ENCODE measurements around the gene UNC13A. TPM values are rescaled to one million over a fixed set of nuclear protein-coding genes. Genes with fewer than 3 reads are reported as not detected.

The UNC13A gene
- total RNA-seq, 3 donors from 2014 or later: under 0.01 to 0.15 TPM; not detected in 1

DNA sequence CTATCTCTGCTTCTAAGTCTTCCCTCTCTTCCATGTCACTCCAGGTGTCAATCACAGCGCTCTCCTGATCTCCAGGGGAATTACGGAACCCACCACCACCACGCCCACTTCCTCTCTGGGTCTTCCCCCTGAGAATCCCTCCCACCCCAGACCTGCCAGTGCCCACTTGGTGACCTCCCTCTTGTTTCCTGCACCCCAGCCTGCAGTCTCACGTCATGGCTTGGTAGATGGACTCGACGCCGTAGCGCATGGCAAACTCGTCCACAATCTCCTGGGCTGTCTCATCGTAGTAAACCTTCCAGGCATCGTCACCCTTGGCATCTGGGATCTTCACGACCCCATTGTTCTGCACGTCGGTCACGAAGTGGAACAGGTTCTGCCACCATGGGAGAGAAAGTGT lies 47.0 kb downstream of the UNC13A start:
- intact Hi-C loops (cut with DNase I; ENCODE audit: low total_unique reads): no loop called here
- TF ChIP-seq, protein P1, sequence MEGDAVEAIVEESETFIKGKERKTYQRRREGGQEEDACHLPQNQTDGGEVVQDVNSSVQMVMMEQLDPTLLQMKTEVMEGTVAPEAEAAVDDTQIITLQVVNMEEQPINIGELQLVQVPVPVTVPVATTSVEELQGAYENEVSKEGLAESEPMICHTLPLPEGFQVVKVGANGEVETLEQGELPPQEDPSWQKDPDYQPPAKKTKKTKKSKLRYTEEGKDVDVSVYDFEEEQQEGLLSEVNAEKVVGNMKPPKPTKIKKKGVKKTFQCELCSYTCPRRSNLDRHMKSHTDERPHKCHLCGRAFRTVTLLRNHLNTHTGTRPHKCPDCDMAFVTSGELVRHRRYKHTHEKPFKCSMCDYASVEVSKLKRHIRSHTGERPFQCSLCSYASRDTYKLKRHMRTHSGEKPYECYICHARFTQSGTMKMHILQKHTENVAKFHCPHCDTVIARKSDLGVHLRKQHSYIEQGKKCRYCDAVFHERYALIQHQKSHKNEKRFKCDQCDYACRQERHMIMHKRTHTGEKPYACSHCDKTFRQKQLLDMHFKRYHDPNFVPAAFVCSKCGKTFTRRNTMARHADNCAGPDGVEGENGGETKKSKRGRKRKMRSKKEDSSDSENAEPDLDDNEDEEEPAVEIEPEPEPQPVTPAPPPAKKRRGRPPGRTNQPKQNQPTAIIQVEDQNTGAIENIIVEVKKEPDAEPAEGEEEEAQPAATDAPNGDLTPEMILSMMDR (IDR thresholded peaks at IDR 0.05): no peak
- no peak for TF ChIP-seq POLR2A (IDR thresholded peaks at IDR 0.05)
- no peak for TF ChIP-seq POLR2AphosphoS5 (IDR thresholded peaks at IDR 0.05)
- DNase-seq (ENCODE audit: low spot score in 2 of 2): no peak

DNA sequence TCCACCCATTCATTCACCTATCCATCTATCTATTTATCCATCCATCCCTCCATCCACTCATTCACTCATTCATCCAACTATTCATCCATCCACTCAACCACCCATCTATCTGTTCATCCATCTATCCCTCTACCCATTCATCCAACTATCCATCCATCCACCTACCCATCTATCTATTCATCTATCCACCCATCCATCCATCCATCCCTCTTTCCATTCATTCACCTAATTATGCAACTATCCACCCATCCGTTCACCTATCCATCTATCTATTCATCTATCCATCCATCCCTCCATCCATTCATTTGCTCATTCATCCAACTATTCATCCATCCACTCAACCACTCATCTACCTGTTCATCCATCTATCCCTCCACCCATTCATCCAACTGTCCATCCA lies 54.5 kb downstream of the UNC13A start:
- TF ChIP-seq POLR2AphosphoS5 (IDR thresholded peaks at IDR 0.05) (no peak), POLR2A (IDR thresholded peaks at IDR 0.05) (no peak)
- TF ChIP-seq, protein P1 (IDR thresholded peaks at IDR 0.05): no peak
- no peak overlapping the region for H3K27ac ChIP-seq
- H3K36me3 ChIP-seq: no peaks in the 10 kb centered on the region
- H3K4me3 ChIP-seq: no peak overlapping the region
- no peaks in the 10 kb centered on the region for H3K9me3 ChIP-seq
- intact Hi-C loops (cut with DNase I; ENCODE audit: low total_unique reads): no loop called here
- no peaks in the 10 kb centered on the region for H3K27me3 ChIP-seq
- no peak for DNase-seq (ENCODE audit: low spot score in 2 of 2)
- H3K4me1 ChIP-seq: no peaks in the 10 kb centered on the region

More for the DNA sequence above, 47.0 kb downstream of the UNC13A start:
- Histone ChIP-seq H3K36me3 (no peaks in the 10 kb centered on the region), H3K27me3 (peaks cover 0 to 26% of the 10 kb centered on the region in 2 donors), H3K4me3 (no peak overlapping the region), H3K27ac (no peak overlapping the region), H3K4me1 (no peaks in the 10 kb centered on the region), H3K9me3 (no peaks in the 10 kb centered on the region)

DNA sequence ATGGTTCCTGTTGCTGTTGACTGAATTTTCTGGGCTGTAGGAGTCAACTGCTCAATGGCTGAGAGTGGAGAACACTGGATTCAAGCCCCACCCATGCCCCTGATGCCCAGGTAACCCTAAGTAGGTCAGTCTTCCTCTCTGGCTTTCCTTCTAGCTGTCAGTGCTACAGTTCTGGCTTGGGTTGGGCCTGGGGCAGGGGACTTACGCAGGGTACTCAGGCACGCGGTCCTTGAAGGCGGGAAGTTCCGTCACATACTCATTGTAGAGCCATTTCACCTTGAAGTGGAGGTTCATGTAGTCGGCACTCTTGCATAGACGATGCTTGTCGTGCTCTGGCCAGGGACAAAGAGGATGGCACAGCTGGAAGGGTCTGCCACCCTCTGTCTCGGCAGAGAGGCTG lies 55.6 kb downstream of the UNC13A start:
- Histone ChIP-seq H3K27ac (no peak overlapping the region), H3K4me1 (no peaks in the 10 kb centered on the region), H3K9me3 (no peaks in the 10 kb centered on the region), H3K4me3 (no peak overlapping the region), H3K27me3 (no peaks in the 10 kb centered on the region), H3K36me3 (no peaks in the 10 kb centered on the region)
- DNase-seq (ENCODE audit: low spot score in 2 of 2): no peak
- TF ChIP-seq POLR2AphosphoS5 (IDR thresholded peaks at IDR 0.05) (no peak), POLR2A (IDR thresholded peaks at IDR 0.05) (no peak)
- intact Hi-C loops (cut with DNase I; ENCODE audit: low total_unique reads): no loop called here

DNA sequence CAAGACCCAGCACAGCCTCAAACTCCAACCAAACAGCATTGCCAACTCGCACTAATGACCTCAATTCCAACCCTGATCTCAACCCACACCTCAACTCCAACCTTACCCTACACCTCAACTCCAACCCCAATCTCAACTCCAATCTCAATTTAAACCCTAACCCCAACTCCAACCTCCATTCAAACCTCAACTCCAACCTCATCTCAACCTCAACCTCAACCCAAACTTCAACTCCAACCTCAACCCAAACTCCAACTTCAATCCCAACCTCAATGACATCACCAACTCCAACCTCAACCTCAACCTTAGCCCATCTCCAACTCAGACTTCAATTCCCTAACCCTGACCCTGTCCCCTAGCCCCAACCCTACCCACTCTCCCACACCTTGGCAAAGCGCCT lies 58.4 kb downstream of the UNC13A start:
- H3K4me3 ChIP-seq: no peak overlapping the region
- no peak for DNase-seq (ENCODE audit: low spot score in 2 of 2)
- H3K4me1 ChIP-seq: no peaks in the 10 kb centered on the region
- H3K36me3 ChIP-seq: no peaks in the 10 kb centered on the region
- no peak overlapping the region for H3K27ac ChIP-seq
- no peaks in the 10 kb centered on the region for H3K9me3 ChIP-seq
- no peaks in the 10 kb centered on the region for H3K27me3 ChIP-seq
- TF ChIP-seq POLR2AphosphoS5 (IDR thresholded peaks at IDR 0.05): no peak
- TF ChIP-seq, protein P1 (IDR thresholded peaks at IDR 0.05): no peak
- no peak for TF ChIP-seq POLR2A (IDR thresholded peaks at IDR 0.05)
- intact Hi-C loops (cut with DNase I; ENCODE audit: low total_unique reads): no loop called here

DNA sequence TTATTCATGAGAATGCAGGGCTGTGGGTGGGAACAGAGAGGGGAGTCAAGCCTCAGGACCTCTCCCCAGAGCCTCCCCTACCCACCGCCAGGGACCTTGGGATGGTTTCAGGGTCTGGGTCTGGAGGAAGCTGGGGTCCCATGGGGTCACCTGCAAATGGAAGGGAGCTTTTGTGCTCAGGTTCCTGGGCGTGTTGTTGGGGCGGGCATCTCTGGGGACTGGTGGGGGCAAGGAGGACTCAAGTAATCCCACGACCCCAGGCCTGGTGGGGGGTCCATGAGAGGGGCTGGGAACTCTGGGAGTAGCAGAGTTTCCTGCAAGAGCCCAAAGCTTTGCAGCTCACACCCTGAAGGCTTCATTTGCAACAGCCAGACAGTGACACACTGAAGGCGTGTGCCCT lies 60.2 kb downstream of the UNC13A start:
- H3K4me1 ChIP-seq: no peaks in the 10 kb centered on the region
- intact Hi-C loops (cut with DNase I; ENCODE audit: low total_unique reads): no loop called here
- H3K27me3 ChIP-seq: no peaks in the 10 kb centered on the region
- no peak for DNase-seq (ENCODE audit: low spot score in 2 of 2)
- H3K9me3 ChIP-seq: no peaks in the 10 kb centered on the region
- TF ChIP-seq, protein P1 (IDR thresholded peaks at IDR 0.05): no peak
- TF ChIP-seq POLR2A (IDR thresholded peaks at IDR 0.05) (no peak), POLR2AphosphoS5 (IDR thresholded peaks at IDR 0.05) (no peak)
- H3K4me3 ChIP-seq: no peak overlapping the region
- H3K36me3 ChIP-seq: no peaks in the 10 kb centered on the region
- no peak overlapping the region for H3K27ac ChIP-seq

DNA sequence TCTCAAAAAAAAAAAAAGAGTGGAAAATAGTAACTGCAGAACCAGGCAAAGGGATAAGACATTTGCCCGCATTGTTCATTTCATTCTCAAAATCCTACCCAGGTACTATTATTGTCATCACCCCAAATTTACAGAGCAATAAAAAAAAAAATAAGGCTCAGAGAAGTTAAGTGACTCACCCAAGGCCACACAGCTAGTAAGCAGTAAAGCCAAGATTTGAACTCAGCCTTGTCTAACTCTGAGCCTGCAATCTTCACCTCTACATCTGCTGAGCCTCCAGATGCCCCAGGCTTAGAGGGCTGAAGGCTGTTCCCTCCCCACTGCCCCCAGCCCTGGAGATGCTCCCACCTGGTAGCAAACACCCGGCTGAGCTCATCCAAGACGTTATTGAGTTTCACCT lies 61.0 kb downstream of the UNC13A start:
- Histone ChIP-seq H3K36me3 (no peaks in the 10 kb centered on the region), H3K27me3 (no peaks in the 10 kb centered on the region), H3K4me1 (no peaks in the 10 kb centered on the region), H3K9me3 (peaks cover 0 to 2% of the 10 kb centered on the region in 2 donors), H3K27ac (no peak overlapping the region), H3K4me3 (no peak overlapping the region)
- no peak for DNase-seq (ENCODE audit: low spot score in 2 of 2)
- TF ChIP-seq, protein P1 (IDR thresholded peaks at IDR 0.05): no peak
- TF ChIP-seq POLR2A (IDR thresholded peaks at IDR 0.05): no peak
- no peak for TF ChIP-seq POLR2AphosphoS5 (IDR thresholded peaks at IDR 0.05)
- intact Hi-C loops (cut with DNase I; ENCODE audit: low total_unique reads): no loop called here
